HepG2 (cell line): ENCODE measurements around the gene GNAL.

Experiments used
- ARID2 ChIP-seq: sonication (generic); formaldehyde crosslinking; IDR thresholded peaks from 2 replicates; pipeline ENCODE4 v1.8.1; 2022; ENCODE audit warnings: mild to moderate bottlenecking, missing genetic modification reagents, borderline replicate concordance
- BHLHE40 ChIP-seq: IDR thresholded peaks from 2 replicates; pipeline ENCODE4 v1.6.1; 2011; ENCODE audit warnings: low read length, improper control_type of control experiment
- BORCS8-MEF2B ChIP-seq: sonication (generic); formaldehyde crosslinking; IDR thresholded peaks from 2 replicates; pipeline ENCODE4 v1.8.0; 2022; ENCODE audit warnings: mild to moderate bottlenecking, missing genetic modification reagents
- PAX8 ChIP-seq: sonication (generic); formaldehyde crosslinking; IDR thresholded peaks from 2 replicates; pipeline ENCODE4 v1.8.0; 2022; ENCODE audit warnings: mild to moderate bottlenecking, missing genetic modification reagents, borderline replicate concordance
- PHF20 ChIP-seq: sonication (generic); formaldehyde crosslinking; IDR thresholded peaks from 2 replicates; pipeline ENCODE4 v1.5.0; 2020; ENCODE audit warnings: mild to moderate bottlenecking, missing genetic modification reagents
- RFXAP ChIP-seq: sonication (generic); formaldehyde crosslinking; IDR thresholded peaks from 2 replicates; pipeline ENCODE4 v1.4.0; 2020; ENCODE audit warnings: missing genetic modification reagents, borderline replicate concordance
- SIN3A ChIP-seq: IDR thresholded peaks from 2 replicates; pipeline ENCODE4 v1.6.1; 2011; ENCODE audit warnings: low read depth, mild to moderate bottlenecking, control low read depth, low read length, borderline replicate concordance
- SNAPC2 ChIP-seq: sonication (generic); formaldehyde crosslinking; IDR thresholded peaks from 2 replicates; pipeline ENCODE4 v1.8.1; 2022; ENCODE audit warnings: mild to moderate bottlenecking, missing genetic modification reagents
- TAF1 ChIP-seq: sonication (generic); formaldehyde crosslinking; IDR thresholded peaks from 2 replicates; pipeline ENCODE4 v1.4.0; 2020; ENCODE audit warnings: missing genetic modification reagents
- TRIM24 ChIP-seq: sonication (generic); formaldehyde crosslinking; IDR thresholded peaks from 2 replicates; pipeline ENCODE4 v1.8.0; 2022; ENCODE audit warnings: mild to moderate bottlenecking, missing genetic modification reagents
- ZFP82 ChIP-seq: sonication (generic); formaldehyde crosslinking; IDR thresholded peaks from 2 replicates; pipeline ENCODE4 v1.5.1; 2020; ENCODE audit warnings: mild to moderate bottlenecking, missing genetic modification reagents, borderline replicate concordance
- TF ChIP-seq, protein P1 (sequence below), 2 experiments: sonication (generic) in 1 of 2; formaldehyde crosslinking in 1 of 2; IDR thresholded peaks; 2 replicates each; pipeline versions ENCODE4 v1.5.1 to v1.6.1; 2011 to 2020; ENCODE audit warnings: borderline replicate concordance in 1 of 2, low read depth in 1 of 2, low read length in 1 of 2, mild to moderate bottlenecking in 1 of 2, missing genetic modification reagents in 1 of 2, moderate library complexity in 1 of 2
- TF ChIP-seq, protein P2 (sequence below): sonication (generic); formaldehyde crosslinking; IDR thresholded peaks from 2 replicates; pipeline ENCODE4 v1.4.0; 2020; ENCODE audit warnings: missing genetic modification reagents
- TF ChIP-seq, protein P3 (sequence below): sonication (generic); formaldehyde crosslinking; IDR thresholded peaks from 2 replicates; pipeline ENCODE4 v1.5.0; 2020; ENCODE audit warnings: mild to moderate bottlenecking, missing genetic modification reagents, moderate library complexity

DNA sequence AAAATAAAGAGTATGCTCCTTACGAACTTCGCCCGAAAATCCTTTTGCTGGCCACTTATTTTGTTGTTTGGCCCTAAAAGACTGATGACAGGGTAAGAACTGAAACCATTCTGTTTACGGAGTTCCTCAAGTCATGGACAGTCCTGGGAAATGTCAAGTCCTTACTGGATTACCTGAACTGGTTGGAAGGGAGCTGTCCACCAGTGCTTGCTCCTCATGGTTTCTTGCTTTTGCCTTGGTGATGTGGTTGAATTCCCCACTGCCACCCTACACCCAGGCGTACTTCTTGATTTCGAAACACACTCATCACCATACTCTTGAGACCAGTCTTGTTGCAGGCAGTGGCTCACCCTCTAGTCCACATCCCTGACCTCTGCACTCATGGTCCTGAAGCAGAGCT is 113.1 kb downstream of the GNAL start:
- TF ChIP-seq TRIM24 (CRISPR knock-in tag) (no peak), SNAPC2 (CRISPR knock-in tag) (no peak), TAF1 (CRISPR knock-in tag) (no peak), PAX8 (no peak), SIN3A (no peak), PHF20 (no peak), RFXAP (no peak), ZFP82 (CRISPR knock-in tag) (no peak), ARID2 (CRISPR knock-in tag) (no peak), BORCS8-MEF2B (no peak), BHLHE40 (no peak)
- TF ChIP-seq, protein P1, sequence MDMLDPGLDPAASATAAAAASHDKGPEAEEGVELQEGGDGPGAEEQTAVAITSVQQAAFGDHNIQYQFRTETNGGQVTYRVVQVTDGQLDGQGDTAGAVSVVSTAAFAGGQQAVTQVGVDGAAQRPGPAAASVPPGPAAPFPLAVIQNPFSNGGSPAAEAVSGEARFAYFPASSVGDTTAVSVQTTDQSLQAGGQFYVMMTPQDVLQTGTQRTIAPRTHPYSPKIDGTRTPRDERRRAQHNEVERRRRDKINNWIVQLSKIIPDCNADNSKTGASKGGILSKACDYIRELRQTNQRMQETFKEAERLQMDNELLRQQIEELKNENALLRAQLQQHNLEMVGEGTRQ (IDR thresholded peaks at IDR 0.05; ENCODE audit: low read depth, low read length), result no peak
- TF ChIP-seq, protein P1 (CRISPR knock-in tag; IDR thresholded peaks at IDR 0.05; ENCODE audit: borderline replicate concordance), result no peak
- TF ChIP-seq, protein P2, sequence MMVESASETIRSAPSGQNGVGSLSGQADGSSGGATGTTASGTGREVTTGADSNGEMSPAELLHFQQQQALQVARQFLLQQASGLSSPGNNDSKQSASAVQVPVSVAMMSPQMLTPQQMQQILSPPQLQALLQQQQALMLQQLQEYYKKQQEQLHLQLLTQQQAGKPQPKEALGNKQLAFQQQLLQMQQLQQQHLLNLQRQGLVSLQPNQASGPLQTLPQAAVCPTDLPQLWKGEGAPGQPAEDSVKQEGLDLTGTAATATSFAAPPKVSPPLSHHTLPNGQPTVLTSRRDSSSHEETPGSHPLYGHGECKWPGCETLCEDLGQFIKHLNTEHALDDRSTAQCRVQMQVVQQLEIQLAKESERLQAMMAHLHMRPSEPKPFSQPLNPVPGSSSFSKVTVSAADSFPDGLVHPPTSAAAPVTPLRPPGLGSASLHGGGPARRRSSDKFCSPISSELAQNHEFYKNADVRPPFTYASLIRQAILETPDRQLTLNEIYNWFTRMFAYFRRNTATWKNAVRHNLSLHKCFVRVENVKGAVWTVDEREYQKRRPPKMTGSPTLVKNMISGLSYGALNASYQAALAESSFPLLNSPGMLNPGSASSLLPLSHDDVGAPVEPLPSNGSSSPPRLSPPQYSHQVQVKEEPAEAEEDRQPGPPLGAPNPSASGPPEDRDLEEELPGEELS, result no peak
- TF ChIP-seq, protein P3, sequence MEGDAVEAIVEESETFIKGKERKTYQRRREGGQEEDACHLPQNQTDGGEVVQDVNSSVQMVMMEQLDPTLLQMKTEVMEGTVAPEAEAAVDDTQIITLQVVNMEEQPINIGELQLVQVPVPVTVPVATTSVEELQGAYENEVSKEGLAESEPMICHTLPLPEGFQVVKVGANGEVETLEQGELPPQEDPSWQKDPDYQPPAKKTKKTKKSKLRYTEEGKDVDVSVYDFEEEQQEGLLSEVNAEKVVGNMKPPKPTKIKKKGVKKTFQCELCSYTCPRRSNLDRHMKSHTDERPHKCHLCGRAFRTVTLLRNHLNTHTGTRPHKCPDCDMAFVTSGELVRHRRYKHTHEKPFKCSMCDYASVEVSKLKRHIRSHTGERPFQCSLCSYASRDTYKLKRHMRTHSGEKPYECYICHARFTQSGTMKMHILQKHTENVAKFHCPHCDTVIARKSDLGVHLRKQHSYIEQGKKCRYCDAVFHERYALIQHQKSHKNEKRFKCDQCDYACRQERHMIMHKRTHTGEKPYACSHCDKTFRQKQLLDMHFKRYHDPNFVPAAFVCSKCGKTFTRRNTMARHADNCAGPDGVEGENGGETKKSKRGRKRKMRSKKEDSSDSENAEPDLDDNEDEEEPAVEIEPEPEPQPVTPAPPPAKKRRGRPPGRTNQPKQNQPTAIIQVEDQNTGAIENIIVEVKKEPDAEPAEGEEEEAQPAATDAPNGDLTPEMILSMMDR (CRISPR knock-in tag), result no peak
